HG03060 (cell line): ENCODE measurements around the gene MBD3.

Source experiments
- ATAC-seq: cut with Tn5 transposase; IDR thresholded peaks from one replicate; pipeline ENCODE4 v1.9.1; 2021; ENCODE audit warnings: low read depth, moderate number of reproducible peaks; ENCODE audit not compliant: unreplicated experiment

MBD3 gene

DNA sequence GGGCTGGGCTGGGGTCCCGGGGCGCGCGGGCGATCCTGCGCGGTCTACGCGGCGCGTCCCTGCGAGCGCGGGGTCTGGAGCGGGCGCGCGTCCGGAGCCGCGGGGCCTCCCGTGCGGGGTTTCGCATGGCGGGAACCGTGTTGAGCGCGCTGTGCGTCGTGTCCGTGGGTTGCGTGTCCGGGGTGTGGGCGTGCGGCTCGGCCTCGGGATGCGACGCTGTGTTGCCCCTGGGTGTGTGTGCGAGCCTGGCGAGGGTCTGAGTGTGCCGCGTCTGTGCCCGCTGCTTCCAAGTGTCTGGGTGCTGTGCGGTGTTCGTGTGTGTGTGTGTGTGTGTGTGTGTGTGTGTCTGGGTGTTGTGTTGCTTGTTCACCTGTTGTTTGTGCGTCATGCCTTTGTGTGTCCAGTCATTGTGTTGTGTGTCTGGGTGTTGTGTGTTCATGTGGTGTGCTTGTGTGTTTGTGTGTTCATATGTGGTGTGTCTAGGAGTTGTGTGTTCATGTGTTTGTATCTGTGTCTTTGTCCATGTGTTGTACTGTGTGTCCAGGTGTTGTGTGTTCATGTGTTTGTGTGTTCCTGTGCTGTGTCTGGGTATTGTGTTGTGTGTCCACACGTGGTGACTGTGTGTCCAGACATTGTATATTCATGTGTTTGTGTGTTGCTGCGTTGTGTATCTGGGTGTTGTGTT is 68.2 kb downstream of the MBD3 start:
- ATAC-seq = no peak
